ENCODE data around the gene CDS2. TPM values are rescaled to one million over a fixed set of nuclear protein-coding genes. Genes with fewer than 3 reads are reported as not detected.
A peak's percentile ranks its signal among the peaks of the same experiment; 100 is the strongest.

Gene CDS2
- total and polyA plus RNA-seq, 4 donors: 9.6 to 31.6 (median 14.4) TPM

DNA sequence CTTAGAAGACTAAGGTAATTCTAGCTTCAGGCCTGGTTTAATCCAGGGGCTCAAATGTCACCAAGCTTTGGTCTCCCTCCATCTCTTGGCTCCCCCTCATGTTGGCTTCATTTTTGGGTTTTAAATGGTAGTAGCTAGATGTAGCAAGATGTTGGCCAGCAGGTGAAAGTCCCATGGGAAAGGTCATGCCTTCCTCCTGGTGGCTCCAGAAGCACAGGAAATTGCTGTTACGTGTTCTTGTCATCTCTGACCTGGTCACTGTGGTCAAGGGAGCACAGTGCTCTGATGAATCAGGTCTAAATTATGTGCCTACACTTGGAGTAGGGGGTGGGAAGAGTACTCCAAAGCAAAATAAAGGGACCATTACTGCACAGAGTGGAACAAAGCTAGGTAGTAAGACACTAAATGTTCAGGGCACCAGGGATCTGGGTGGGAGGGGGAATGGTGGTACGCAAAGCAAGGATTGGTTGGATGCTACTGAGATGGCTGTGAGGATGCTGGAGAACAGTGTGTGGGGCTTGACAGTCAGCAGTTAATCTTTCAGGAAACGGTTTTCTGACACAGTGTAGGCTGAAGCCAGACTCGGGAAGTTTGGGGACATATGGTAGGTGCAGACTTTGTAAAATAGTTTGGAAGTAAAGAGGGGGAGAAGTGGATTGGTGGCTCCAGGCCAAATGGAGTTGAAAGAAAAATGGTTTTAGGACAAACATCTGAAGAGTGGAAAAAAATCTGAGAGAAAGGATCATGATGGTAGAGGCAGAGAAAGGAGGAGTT is 30.1 kb downstream of the CDS2 start:
- Histone ChIP-seq H3K27ac (ENCODE audit: low read depth in 1 of 2, low read length in 2 of 2) (peak overlapping the region in 1 of 2 donors; percentile 25), H3K27me3 (ENCODE audit: control insufficient read depth in 4 of 4, insufficient read depth in 4 of 4, low read length in 3 of 4) (no peaks in the 10 kb centered on the region), H3K9me3 (ENCODE audit: control insufficient read depth in 4 of 4, low read length in 3 of 4) (no peaks in the 10 kb centered on the region), H3K4me3 (ENCODE audit: low read depth in 1 of 3, low read length in 3 of 3) (no peak overlapping the region), H3K9ac (ENCODE audit: low read depth in 1 of 2, low read length in 2 of 2) (no peak overlapping the region), H3K4me1 (ENCODE audit: control insufficient read depth in 4 of 4, insufficient read depth in 4 of 4, low read length in 3 of 4) (peaks cover 6 to 35% (median 22%) of the 10 kb centered on the region in 4 donors), H3K36me3 (ENCODE audit: control insufficient read depth in 4 of 4, insufficient read depth in 3 of 4, low read depth in 1 of 4, low read length in 3 of 4) (no peaks in the 10 kb centered on the region)
- no peak for TF ChIP-seq GABPA (IDR thresholded peaks at IDR 0.05 in 1 of 2, conservative IDR thresholded peaks at IDR 0.05 in 1 of 2)
- TF ChIP-seq RXRA (IDR thresholded peaks at IDR 0.05): peak; percentile 80 to 81
- peak; percentile 53 for TF ChIP-seq SP1 (IDR thresholded peaks at IDR 0.05)
- no peak for TF ChIP-seq FOXA1 (IDR thresholded peaks at IDR 0.05)
- no peak for TF ChIP-seq FOXA2 (IDR thresholded peaks at IDR 0.05)
- TF ChIP-seq HNF4G (IDR thresholded peaks at IDR 0.05): peak; percentile 61
- TF ChIP-seq, protein P1, sequence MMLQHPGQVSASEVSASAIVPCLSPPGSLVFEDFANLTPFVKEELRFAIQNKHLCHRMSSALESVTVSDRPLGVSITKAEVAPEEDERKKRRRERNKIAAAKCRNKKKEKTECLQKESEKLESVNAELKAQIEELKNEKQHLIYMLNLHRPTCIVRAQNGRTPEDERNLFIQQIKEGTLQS (IDR thresholded peaks at IDR 0.05): no peak
- peak in 1 of 2 donors; percentile 34 for TF ChIP-seq RAD21 (IDR thresholded peaks at IDR 0.05)
- TF ChIP-seq, protein P2, sequence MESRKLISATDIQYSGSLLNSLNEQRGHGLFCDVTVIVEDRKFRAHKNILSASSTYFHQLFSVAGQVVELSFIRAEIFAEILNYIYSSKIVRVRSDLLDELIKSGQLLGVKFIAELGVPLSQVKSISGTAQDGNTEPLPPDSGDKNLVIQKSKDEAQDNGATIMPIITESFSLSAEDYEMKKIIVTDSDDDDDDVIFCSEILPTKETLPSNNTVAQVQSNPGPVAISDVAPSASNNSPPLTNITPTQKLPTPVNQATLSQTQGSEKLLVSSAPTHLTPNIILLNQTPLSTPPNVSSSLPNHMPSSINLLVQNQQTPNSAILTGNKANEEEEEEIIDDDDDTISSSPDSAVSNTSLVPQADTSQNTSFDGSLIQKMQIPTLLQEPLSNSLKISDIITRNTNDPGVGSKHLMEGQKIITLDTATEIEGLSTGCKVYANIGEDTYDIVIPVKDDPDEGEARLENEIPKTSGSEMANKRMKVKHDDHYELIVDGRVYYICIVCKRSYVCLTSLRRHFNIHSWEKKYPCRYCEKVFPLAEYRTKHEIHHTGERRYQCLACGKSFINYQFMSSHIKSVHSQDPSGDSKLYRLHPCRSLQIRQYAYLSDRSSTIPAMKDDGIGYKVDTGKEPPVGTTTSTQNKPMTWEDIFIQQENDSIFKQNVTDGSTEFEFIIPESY (IDR thresholded peaks at IDR 0.05): no peak
- no peak for TF ChIP-seq CTCF (IDR thresholded peaks at IDR 0.05; ENCODE audit: low read depth, low read length, missing input control)
- TF ChIP-seq EGR1 (IDR thresholded peaks at IDR 0.05; ENCODE audit: low read depth in 2 of 2): no peak
- TF ChIP-seq, protein P3, sequence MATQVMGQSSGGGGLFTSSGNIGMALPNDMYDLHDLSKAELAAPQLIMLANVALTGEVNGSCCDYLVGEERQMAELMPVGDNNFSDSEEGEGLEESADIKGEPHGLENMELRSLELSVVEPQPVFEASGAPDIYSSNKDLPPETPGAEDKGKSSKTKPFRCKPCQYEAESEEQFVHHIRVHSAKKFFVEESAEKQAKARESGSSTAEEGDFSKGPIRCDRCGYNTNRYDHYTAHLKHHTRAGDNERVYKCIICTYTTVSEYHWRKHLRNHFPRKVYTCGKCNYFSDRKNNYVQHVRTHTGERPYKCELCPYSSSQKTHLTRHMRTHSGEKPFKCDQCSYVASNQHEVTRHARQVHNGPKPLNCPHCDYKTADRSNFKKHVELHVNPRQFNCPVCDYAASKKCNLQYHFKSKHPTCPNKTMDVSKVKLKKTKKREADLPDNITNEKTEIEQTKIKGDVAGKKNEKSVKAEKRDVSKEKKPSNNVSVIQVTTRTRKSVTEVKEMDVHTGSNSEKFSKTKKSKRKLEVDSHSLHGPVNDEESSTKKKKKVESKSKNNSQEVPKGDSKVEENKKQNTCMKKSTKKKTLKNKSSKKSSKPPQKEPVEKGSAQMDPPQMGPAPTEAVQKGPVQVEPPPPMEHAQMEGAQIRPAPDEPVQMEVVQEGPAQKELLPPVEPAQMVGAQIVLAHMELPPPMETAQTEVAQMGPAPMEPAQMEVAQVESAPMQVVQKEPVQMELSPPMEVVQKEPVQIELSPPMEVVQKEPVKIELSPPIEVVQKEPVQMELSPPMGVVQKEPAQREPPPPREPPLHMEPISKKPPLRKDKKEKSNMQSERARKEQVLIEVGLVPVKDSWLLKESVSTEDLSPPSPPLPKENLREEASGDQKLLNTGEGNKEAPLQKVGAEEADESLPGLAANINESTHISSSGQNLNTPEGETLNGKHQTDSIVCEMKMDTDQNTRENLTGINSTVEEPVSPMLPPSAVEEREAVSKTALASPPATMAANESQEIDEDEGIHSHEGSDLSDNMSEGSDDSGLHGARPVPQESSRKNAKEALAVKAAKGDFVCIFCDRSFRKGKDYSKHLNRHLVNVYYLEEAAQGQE (IDR thresholded peaks at IDR 0.05): no peak
- no peak for TF ChIP-seq YY1 (IDR thresholded peaks at IDR 0.05)
- peak; percentile 15 for TF ChIP-seq MAX (IDR thresholded peaks at IDR 0.05)
- TF ChIP-seq TAF1 (conservative IDR thresholded peaks at IDR 0.05): no peak
- peak; percentile 65 for TF ChIP-seq NR2F2 (IDR thresholded peaks at IDR 0.05)
- peak; percentile 83 to 87 for TF ChIP-seq HNF4A (conservative IDR thresholded peaks at IDR 0.05)
- peak in 1 of 2 donors; percentile 43 for TF ChIP-seq JUND (IDR thresholded peaks at IDR 0.05)
- no peak for DNase-seq (ENCODE audit: low spot score)
- 58% methylated on average over 4 of the region's 4 CpGs for WGBS
